ENCODE results near the gene PSENEN.
"Not testable (repeated sequence)": the region's sequence is repeated elsewhere in the genome, so short reads cannot be mapped to it uniquely, and the experiment has no call there.

Gene PSENEN

DNA sequence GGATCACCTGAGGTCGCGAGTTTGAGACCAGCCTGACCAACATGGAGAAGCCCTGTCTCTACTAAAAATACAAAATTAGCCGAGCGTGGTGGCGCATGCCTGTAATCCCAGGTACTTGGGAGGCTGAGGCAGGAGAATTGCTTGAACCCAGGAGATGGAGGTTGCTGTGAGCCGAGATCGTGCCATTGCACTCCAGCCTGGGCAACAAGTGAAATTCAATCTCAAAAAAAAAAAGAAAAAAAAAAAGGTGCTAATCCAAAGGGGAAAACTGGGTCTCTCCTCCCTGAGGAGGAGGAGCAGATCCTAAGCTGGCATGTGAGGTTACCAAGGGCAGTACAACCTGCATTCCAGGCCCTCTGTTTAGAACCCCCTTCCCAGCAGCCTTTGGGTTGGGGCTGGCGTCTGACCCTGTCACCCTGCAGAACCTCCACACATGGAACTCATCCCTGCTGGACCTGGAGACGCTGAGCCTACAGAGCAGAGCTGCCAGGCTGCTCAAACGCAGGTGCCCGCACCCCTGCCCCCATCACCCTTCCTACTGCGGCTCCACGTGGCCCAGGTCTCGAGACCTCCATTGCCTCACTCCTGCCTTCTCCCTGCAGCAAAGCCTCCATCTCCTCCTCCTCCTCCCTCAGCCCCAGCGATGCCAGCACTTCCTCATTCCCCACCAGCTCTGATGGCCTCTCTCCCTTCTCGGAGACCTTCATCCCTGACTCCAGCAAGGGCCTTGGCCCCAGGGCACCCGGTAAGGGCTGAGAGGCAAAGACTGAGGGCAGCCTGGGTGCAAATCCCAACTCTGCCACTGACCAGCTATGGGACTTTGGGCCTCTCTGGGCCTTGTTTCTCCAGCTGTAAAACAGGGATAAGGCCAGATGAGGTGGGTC is 19.2 kb downstream of the PSENEN start:
- POLR2A ChIA-PET, result no interaction called here
- CTCF ChIA-PET, result interaction anchor here (1.2 kb wide), 1 partner anchor 17 kb away, joined by 3 read pairs; the partner anchor contains the start of gene LIN37
- DNase-seq (ENCODE audit: extremely low spot score), result no peak
- TF ChIP-seq, protein P1, sequence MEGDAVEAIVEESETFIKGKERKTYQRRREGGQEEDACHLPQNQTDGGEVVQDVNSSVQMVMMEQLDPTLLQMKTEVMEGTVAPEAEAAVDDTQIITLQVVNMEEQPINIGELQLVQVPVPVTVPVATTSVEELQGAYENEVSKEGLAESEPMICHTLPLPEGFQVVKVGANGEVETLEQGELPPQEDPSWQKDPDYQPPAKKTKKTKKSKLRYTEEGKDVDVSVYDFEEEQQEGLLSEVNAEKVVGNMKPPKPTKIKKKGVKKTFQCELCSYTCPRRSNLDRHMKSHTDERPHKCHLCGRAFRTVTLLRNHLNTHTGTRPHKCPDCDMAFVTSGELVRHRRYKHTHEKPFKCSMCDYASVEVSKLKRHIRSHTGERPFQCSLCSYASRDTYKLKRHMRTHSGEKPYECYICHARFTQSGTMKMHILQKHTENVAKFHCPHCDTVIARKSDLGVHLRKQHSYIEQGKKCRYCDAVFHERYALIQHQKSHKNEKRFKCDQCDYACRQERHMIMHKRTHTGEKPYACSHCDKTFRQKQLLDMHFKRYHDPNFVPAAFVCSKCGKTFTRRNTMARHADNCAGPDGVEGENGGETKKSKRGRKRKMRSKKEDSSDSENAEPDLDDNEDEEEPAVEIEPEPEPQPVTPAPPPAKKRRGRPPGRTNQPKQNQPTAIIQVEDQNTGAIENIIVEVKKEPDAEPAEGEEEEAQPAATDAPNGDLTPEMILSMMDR (IDR thresholded peaks at IDR 0.05; ENCODE audit: control extremely low read depth, extremely low read depth, low read depth, missing control alignments), result no peak

DNA sequence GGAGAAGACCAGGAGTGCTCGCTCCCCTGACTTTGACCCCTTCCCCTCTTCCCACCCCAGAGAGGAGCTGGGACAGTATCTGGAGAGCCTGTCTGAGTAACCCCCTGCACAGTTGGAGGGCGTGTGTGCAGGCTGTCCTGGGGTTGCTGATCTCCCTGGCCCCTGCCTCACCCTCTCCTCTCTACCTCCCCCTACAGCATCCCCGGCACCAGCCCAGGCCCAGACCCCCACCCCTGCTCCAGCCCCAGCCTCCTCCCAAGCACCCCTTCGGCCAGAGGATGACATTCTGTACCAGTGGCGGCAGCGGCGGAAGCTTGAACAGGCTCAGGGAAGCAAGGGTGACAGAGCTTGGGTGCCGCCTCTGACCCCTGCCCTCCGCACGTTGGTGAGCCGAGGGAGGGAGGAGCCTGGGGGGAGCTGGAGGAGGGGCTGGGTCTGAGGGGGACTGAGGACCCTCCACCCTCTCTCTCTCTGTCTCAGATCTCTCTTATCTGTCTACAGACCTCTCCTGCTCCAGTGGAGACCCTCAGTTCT is 21.2 kb downstream of the PSENEN start:
- no peak for DNase-seq (ENCODE audit: extremely low spot score)
- TF ChIP-seq, protein P1 (IDR thresholded peaks at IDR 0.05; ENCODE audit: control extremely low read depth, extremely low read depth, low read depth, missing control alignments), result no peak
- POLR2A ChIA-PET, result interaction anchor here (0.8 kb wide), 1 partner anchor 18 kb away, joined by 3 read pairs; the partner anchor contains the start of gene LIN37
- CTCF ChIA-PET, result interaction anchor here (1.6 kb wide), 1 partner anchor 18 kb away, joined by 5 read pairs; the partner anchor contains the start of gene LIN37

DNA sequence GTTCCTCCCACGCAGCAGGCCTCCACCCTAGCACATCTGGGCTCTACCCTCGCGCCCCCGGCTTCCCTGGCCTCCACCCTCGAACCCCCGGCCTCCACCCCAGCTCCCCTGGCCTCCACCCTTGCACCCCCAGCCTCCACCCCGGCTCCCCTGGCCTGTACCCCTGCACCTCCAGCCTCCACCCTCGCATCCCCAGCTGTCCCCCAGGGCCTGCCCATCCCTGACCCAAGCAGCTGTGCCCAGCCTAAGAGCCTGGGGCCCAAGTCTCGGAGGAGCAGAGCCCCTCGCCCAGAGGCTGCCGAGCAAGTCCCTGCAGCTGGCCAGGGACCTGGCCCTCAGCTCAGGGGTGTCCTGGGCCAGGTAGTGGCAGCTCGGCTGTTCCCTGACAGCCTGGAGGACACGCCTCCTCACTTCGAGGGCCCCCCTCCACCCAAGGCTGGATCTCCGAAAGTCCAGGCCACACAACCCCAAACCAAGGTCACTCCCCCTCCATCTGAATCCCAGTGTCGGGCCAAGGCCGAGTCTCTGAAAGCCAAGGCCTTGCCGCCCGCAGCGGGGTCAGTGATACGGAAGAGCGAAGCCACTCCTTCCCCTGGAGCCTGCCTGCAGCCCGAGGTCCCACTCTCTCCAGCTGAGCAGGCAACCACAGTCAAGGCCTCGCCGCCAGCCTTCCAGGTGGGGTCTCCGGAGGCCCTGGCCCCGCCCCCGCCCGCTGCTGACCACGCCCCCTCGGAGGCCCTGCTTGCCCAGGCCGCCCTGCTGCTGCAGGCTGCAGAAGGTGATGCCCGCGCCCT is 22.0 kb downstream of the PSENEN start:
- CTCF ChIA-PET, result interaction anchor here (1.6 kb wide), 1 partner anchor 19 kb away, joined by 5 read pairs; the partner anchor contains the start of gene LIN37
- POLR2A ChIA-PET, result interaction anchor here (0.8 kb wide), 1 partner anchor 19 kb away, joined by 3 read pairs; the partner anchor contains the start of gene LIN37
- DNase-seq (ENCODE audit: extremely low spot score), result peak; percentile 28
- TF ChIP-seq, protein P1 (IDR thresholded peaks at IDR 0.05; ENCODE audit: control extremely low read depth, extremely low read depth, low read depth, missing control alignments), result no peak

DNA sequence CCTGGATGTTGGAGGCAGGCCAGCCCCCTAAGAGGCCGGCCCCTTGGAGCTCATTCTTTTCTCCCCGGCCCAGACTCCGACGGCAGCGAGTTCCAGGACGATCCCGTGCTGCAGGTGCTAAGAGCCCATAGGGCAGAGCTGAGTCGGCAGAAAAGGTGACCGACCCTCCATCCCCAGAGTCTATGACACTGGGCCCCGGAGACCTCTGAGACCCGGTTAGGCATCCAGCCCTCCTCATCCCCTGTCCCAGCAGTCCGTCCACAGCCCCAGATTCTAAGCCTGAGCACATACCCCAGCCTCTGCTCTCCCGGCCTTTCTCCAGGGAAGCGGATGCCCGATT is 22.6 kb downstream of the PSENEN start:
- CTCF ChIA-PET, result interaction anchor here (1.6 kb wide), 1 partner anchor 20 kb away, joined by 5 read pairs; the partner anchor contains the start of gene LIN37
- POLR2A ChIA-PET, result no interaction called here
- TF ChIP-seq, protein P1 (IDR thresholded peaks at IDR 0.05; ENCODE audit: control extremely low read depth, extremely low read depth, low read depth, missing control alignments), result no peak
- no peak for DNase-seq (ENCODE audit: extremely low spot score)

DNA sequence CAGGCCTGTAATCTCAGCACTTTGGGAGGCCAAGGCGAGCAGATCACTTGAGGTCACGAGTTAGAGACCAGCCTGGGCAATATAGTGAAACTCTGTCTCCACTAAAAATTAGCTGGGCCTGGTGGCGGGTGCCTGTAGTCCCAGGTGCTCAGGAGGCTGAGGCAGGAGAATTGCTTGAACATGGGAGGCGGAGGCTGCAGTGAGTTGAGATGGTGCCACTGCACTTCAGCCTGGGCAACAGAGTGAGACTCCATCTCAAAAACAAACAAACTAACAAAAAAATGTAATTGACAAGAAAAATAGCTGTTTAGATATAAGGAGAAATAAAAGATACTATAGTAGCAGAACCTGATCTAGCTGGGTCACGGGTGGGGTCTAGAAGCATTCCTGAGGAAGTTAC is 26.9 kb downstream of the PSENEN start:
- CTCF ChIA-PET, result interaction anchor here (1.0 to 1.4 kb wide), 2 partner anchors 18 to 78 kb away, joined by 3 read pairs; no protein-coding TSS in a partner anchor
- POLR2A ChIA-PET; DNase-seq (ENCODE audit: extremely low spot score): not testable (repeated sequence)

DNA sequence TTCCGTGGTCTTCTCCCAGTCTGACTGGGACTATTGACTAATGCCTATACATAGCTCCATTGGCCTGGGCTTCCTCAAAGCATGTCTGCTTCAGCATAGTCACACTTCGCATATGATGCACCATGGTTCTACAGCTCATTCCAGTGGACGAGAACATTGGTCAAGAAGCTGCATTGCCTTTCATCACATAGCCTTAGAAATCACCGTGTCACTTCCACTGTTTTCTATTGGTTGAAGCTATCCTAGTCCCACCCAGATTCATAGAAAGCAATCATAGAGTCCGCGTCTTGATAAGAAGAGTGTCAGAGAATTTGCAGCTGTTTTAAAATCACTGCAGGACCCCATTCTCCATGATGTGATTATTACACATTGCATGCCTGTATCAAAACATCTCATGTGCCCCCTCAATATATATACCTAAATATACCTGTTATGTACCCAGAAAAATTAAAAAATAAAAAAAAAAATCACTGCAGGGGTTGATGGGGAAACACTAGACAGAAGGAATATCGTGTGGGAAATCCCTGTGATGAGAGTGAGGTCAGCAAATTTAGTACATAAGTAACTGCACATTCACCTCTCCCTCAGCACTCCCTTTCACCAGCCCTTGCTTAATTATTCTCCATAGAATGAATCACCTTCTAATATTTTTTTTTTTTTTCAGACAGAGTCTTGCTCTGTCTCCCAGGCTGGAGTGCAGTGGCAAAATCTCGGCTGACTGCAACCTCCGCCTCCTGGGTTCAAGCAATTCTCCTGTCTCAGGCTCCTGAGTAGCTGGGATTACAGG is 27.8 kb downstream of the PSENEN start:
- TF ChIP-seq, protein P1 (IDR thresholded peaks at IDR 0.05; ENCODE audit: control extremely low read depth, extremely low read depth, low read depth, missing control alignments), result no peak
- ChIA-PET POLR2A (interaction anchor here (0.6 kb wide), 2 partner anchors 130 to 161 kb away, joined by 4 read pairs; no protein-coding TSS in a partner anchor), CTCF (interaction anchor here (1.0 to 2.5 kb wide), 3 partner anchors 17 to 79 kb away, joined by 3 to 6 read pairs (median 3); partner anchors contain the start of gene LIN37)
- no peak for DNase-seq (ENCODE audit: extremely low spot score)
